GM20431 (cell line): ENCODE data around the gene DAPK1.

ENCODE experiments used
- in situ Hi-C: fragments of 300-500 bp; cut with MseI, MboI; formaldehyde crosslinking; loops from one replicate; pipeline ENCODE4 v1.15.0; 2020; ENCODE audit warnings: low sequenced_read_pairs; ENCODE audit not compliant: unreplicated experiment

The DAPK1 gene

DNA sequence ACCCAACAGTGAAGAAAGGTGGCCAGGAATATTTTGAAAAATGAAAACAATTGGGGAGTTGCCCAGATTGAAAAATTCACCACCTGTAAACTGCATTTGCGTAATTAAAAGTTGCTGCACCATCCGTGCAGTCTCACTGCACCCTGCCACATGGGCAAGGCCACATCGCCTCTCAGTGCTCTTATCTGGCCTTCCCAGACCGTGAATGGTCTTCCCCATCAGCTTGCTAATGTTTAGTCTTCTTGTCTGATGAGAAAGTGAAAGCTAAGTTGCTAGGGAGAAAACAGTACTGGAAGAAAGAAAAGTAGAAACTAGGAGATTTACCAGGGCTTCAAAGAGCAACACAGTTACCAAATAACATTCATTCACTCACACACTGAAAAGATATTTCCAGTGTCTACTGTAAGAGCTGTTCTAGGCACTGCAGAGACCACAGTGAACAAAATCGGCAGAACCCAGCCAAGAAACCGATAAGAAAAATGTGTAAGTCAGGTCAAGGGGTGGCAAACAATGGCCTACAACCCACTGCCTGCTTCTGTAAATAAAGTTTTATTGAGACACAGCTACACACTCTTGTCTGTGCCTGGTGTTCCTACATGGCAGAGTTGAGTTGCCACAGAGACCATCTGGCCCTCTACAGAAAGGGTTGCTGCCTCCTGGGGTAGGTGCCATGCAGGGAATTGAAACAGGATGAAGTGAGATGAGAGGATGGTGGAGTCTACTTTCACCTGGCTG, 177.1 kb downstream of the DAPK1 start:
- in situ Hi-C loops = no loop called here

DNA sequence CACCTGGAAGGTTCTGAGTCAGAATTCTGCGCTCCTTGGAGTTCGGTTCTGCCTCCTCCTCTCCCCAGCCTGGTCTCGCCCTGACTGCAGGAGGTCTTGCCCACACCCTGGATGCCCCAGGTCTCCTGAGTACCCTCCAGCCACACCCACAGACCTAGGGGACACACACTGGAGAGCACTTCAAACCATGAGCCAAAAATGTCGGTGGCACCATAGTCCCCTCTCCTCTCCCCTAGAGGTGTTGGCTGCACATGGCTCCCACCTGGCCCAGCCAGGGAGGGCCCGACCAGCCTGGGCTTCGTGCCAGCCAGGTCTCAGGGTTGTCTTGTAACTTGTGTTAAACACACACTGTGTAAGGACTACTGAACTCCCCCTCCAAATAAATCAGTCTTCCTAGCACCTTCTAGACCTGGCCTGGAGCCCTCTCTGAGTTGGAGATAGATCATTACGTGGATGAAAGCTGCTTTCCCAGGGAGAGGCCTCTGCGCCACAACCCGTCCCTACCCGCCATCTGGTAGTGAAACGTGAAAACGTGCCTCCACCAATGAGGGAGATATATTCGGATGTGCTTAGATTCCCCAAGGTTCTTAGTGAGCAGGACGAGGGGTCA, 178.3 kb downstream of the DAPK1 start:
- in situ Hi-C loops = no loop called here

- in situ Hi-C loops = no loop called here
These were observed 179.5 kb downstream of the DAPK1 start for GRCh38 chr9:87676976-87677775.

DNA sequence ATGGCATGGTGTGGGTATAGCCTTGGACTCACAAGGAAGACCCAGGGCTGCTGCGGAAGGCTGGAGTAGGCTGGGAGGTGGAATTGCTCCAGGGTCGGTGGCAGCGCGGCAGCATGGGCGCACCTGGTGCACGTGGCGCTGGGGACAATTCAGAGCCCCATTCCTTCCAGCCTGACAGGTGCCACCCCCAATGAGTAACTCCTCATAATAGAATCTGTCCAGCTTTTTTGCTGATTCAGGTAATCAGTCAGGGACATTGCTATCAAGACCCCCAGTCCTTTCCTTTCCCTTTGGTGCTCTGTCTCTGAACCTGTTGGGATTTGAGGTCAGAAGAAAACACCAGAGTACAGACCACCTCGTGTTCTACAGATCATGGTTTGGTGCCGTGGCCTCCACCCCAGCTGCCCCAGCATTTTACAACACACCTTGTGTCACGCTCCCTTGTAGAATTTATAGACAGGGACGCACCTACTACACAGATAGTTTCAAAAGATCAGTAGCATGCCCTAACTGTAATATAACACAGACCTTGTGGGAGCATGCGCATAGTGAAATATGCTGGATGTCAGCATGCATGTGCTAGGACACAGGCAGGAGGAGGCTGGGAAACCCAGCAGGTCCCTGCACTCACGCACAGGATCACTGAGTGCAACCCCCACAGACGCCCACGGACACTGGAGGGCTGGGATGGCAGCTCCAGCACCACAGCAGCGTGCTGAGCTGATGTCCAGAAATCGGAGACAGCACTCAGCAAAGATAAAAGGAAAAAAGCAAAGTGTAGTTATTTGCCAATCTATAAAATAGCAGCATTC, 180.3 kb downstream of the DAPK1 start:
- in situ Hi-C loops = no loop called here

DNA sequence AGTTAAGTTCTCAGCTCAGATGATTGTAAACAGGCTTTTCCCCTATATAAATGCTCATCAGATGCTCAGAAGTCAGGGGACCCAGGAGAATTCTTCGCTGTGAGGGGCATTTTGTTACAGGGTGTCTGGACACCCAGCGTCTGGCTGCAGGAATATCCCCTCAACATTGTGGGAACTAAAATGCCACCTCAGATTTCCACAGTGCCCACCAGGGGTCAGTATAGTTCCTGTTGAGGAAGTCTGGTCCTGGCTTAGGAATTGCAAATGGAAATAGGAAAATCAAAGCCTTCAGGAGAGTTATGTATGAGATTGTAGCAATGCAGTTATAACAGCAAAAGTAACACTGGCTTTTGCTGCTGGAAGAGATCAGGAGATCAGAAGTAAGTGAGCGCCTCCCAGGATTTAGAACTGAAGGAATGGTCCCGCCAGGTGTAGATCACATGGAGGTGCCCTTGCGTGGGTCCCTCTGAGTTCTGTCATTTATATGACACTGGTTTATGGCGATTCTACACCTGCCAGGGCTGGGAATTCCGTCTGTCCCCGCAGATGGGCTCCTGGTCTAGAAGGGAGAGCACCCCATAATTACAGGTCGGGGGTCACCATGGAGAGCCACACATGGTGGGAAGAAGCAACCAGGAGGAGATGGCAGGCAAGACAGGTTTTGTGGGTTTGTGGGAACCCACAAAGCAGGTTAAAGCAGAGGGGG, 181.1 kb downstream of the DAPK1 start:
- in situ Hi-C loops = no loop called here

- in situ Hi-C loops = no loop called here
These were observed 183.8 kb downstream of the DAPK1 start for GRCh38 chr9:87681271-87682061.

DNA sequence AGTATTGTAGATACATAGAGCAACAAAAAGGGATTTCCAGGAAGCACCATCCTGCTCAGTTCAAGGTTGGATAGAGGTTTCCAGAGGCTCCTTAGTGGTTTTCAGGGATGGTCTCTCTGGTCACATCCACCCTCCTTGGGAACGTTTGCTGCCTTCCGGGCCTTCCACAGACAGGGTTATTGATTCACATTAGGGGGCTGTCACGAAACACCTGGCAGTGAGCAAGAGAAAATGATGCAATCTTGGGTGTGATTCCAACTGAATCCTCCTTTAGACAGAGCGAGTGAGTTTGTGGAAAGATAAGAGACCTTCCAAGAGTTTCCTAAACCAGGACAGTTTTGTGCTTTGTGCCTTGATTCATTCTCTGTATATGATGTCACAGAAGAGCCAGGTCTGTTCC, 184.4 kb downstream of the DAPK1 start:
- in situ Hi-C loops = no loop called here

DNA sequence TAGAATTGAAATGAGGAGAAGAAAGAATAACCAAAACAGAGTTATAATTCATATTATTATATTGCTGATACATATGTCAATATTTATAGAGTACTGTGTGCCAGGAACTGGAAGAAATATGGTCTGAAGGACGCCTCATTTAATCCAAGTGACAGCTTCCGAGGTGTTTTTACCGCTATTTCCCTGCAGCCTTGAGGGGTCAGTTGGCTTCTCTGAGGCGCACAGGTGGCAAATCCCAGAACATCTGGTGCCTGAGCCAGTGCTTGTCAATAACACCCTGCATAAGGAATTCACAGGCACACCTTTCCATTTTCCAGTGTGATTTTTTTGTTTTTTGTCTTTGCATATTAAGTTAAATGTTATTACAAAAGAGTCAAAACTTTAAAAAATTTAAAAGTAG, 185.0 kb downstream of the DAPK1 start:
- in situ Hi-C loops = no loop called here

DNA sequence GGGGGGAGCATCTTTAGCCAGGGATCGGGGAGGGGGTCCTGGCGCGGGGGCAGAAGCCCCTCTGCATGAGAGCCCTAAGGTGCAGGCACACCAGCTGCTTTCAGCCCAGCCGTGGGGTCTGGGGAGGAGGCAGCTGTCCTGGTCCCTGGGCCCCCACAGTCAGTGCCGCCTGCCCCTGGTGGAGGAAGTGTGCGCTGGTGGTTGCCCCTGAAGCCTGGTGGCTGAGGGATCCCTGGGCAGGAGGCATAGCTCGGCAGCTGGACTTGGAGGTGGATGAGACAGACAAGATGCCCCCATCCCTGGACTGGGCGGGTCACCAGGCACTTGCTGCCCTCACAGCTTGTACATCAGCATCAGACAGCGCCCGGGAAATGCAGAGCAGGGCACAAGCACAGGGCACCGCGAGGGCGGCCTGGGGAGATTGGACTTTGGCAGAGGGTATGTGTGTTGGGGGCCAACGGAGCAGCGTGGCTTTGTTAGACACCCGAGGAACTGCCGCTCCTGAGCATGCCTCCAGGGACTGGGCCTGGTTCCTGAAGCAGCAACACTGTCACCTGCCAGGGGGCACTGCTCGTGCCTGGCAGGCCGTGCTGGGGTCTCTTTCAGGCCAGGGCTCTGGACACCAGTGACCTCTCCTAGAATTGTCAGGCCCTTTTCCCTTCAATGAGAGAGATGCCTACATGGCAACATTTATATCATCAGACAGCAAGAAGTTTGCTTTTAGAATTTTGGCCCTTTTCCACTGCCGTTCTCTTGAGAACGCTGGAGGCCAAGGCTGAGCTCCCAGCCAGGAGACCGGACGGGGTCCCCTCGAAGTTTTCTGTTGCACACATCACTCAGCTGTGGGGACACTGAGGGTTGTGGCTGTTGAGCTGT, 186.3 kb downstream of the DAPK1 start:
- in situ Hi-C loops = no loop called here

GRCh38 chr9:87684627-87685219, 187.1 kb downstream of the DAPK1 start:
- in situ Hi-C loops = no loop called here

DNA sequence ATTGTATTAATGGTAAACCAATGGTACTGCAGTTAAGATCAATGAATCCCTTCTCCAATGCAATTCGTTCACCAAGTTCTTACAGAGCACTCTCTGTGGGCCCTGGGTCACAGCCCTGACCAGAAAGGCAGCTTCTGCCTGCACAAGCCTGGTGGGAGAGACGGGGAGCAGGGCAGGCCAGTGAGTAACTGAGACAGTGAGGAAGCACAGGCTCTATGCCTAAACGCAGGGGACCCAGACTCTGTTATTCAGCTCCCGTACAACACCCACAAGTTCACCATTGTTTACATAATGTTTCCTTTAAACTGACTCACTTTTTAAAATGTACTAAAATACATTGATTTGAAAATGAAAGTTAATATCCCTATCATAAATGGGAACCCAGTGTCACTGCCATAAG, 187.8 kb downstream of the DAPK1 start:
- in situ Hi-C loops = no loop called here

DNA sequence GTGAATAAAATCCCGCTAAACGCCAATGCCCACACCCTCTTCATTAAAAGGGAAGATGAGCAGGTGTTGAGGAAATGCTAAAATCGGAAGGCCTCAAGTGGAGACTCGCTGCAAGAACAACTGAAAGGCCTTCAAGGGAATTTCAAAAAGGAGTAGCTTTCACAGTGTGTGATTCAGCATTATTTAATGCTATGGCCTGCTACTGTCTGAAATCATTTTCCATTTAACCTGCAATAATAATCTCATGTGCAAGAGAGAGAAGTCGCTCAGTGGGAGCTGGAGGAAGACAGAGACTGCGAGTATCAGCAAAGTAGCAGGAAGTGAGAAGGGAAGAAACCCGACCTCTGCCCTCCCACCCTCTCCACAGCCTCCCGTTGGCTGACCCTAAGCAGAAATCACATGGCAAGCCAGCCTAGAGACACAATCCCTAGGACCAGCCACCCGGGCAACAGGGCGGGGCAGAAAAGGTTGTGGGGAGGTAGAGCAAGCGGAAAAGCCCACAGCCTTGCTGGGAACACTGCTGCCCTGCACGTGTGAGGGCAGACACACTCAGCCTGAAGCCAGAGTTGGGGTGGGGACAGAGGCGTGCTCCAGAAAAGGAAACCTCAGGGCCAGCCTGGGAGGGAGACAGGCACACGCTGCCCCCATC, 188.3 kb downstream of the DAPK1 start:
- in situ Hi-C loops = no loop called here

- in situ Hi-C loops = no loop called here
These were observed 188.9 kb downstream of the DAPK1 start for GRCh38 chr9:87686520-87687090.

GRCh38 chr9:87687207-87687606, 189.5 kb downstream of the DAPK1 start:
- in situ Hi-C loops = no loop called here

- in situ Hi-C loops = no loop called here
These were observed 196.6 kb downstream of the DAPK1 start for GRCh38 chr9:87694236-87694755.

DNA sequence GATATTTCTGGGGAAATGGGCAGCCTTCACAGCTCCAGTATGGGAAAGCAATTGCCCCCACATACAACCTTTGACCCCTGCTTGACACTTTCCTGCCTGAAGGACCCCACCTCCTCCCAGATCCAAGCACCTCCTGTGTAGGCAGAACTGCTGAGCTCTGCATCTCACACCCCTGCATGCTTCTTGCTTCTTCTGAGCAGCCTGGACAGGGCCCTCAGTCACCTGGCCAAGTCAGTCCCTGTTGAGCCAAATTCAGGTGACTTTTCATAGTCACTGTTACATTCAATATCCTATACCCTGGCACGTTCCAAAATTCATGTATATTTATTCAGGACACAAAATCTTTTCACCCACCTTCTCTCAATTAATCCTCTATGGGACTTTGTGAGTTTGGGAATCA, 197.9 kb downstream of the DAPK1 start:
- in situ Hi-C loops = no loop called here

GRCh38 chr9:87696641-87697040, 199.0 kb downstream of the DAPK1 start:
- in situ Hi-C loops = no loop called here
